ENCODE measurements around the gene SERINC3. TPM values are rescaled to one million over a fixed set of nuclear protein-coding genes. Genes with fewer than 3 reads are reported as not detected.

The SERINC3 gene
- polyA plus RNA-seq, 1 of the 3 experiments (the other 2 are of a cell fraction), result 105 TPM

DNA sequence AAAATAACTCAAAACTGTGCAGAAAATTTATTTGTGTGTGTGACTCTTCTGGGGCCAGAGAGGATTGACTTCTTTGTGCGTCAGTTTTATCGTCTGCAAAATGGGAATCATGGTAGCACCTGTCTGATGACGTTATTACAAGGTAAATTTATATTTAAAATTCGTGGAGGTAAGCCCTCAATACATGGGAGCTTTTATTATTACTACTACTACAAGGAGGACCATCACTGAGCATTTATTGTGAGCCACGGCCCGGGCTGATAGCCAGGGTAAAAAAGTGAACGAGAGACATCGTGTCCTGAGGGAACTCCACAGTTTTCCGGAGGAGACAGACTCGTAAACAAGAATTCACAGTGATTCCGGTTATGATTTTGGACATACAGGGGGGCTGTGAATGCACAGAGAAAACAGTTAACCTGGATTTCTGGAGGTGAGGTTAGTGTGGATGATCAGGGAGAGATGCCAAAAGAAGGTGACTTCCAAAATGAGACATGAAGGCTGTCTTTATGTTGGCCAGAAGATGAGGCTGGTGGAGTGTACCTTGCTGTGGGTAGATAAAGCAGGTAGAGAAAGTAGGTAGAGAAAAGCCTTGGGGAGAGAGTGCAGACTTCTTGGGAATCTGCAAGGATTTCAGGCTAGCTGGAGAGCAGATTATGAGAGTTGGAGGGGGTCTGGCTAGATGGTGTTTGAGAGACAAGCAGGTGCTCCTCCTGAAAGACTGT, 10.6 kb upstream of the SERINC3 start:
- H3K9me2 ChIP-seq, result no peaks in the 10 kb centered on the region
- H3K9me3 ChIP-seq, result no peaks in the 10 kb centered on the region
- 14% methylated on average over 11 of the region's 11 CpGs for WGBS (ENCODE audit: low lambda C conversion rate)
- H3K36me3 ChIP-seq (replicated peaks in 1 of 2; ENCODE audit: control insufficient read depth in 1 of 2, insufficient read depth in 2 of 2, low read length in 1 of 2), result no peaks in the 10 kb centered on the region
- H3K9ac ChIP-seq, result peak overlapping the region; percentile 96
- ChIA-PET CTCF (interaction anchor here (0.8 to 1.9 kb wide), 4 partner anchors 39 to 77 kb away, joined by 3 to 6 read pairs (median 6); no protein-coding TSS in a partner anchor), POLR2A (no interaction called here)
- no peaks in the 10 kb centered on the region for H3K27me3 ChIP-seq (ENCODE audit: insufficient read depth)
- peak overlapping the region; percentile 7 to 71 for H3K27ac ChIP-seq (ENCODE audit: low read depth in 2 of 2, low read length in 1 of 2)
- no peak for DNase-seq
- peaks cover 6 to 11% of the 10 kb centered on the region in 2 experiments for H3K4me1 ChIP-seq (ENCODE audit: control insufficient read depth in 1 of 2, insufficient read depth in 2 of 2, low read depth in 1 of 2, low read length in 1 of 2)
- H3F3A ChIP-seq (replicated peaks; ENCODE audit: insufficient read depth), result peaks cover 22% of the 10 kb centered on the region
- peak overlapping the region; percentile 67 to 80 for H3K4me3 ChIP-seq (ENCODE audit: low read depth in 2 of 2, low read length in 1 of 2)
- peaks cover 61% of the 10 kb centered on the region for H3K79me2 ChIP-seq (ENCODE audit: insufficient read depth)
- peak overlapping the region; percentile 93 for H2AFZ ChIP-seq (ENCODE audit: low read depth)
- TF ChIP-seq POLR2AphosphoS5 (IDR thresholded peaks at IDR 0.05; ENCODE audit: low read depth, low read length), result no peak
- no peak for TF ChIP-seq FOXJ3 (CRISPR knock-in tag; IDR thresholded peaks at IDR 0.05)
- TF ChIP-seq, protein P1, sequence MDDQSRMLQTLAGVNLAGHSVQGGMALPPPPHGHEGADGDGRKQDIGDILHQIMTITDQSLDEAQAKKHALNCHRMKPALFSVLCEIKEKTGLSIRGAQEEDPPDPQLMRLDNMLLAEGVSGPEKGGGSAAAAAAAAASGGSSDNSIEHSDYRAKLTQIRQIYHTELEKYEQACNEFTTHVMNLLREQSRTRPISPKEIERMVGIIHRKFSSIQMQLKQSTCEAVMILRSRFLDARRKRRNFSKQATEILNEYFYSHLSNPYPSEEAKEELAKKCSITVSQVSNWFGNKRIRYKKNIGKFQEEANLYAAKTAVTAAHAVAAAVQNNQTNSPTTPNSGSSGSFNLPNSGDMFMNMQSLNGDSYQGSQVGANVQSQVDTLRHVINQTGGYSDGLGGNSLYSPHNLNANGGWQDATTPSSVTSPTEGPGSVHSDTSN (IDR thresholded peaks at IDR 0.05), result no peak
- no peak for TF ChIP-seq TEAD4 (IDR thresholded peaks at IDR 0.05; ENCODE audit: borderline replicate concordance, insufficient read depth)
- TF ChIP-seq YY1 (IDR thresholded peaks at IDR 0.05; ENCODE audit: low read depth), result no peak
- TF ChIP-seq SMC3 (IDR thresholded peaks at IDR 0.05; ENCODE audit: low read depth, low read length), result no peak
- no peak for TF ChIP-seq NRF1 (IDR thresholded peaks at IDR 0.05; ENCODE audit: low read depth, low read length)
- TF ChIP-seq, protein P2, sequence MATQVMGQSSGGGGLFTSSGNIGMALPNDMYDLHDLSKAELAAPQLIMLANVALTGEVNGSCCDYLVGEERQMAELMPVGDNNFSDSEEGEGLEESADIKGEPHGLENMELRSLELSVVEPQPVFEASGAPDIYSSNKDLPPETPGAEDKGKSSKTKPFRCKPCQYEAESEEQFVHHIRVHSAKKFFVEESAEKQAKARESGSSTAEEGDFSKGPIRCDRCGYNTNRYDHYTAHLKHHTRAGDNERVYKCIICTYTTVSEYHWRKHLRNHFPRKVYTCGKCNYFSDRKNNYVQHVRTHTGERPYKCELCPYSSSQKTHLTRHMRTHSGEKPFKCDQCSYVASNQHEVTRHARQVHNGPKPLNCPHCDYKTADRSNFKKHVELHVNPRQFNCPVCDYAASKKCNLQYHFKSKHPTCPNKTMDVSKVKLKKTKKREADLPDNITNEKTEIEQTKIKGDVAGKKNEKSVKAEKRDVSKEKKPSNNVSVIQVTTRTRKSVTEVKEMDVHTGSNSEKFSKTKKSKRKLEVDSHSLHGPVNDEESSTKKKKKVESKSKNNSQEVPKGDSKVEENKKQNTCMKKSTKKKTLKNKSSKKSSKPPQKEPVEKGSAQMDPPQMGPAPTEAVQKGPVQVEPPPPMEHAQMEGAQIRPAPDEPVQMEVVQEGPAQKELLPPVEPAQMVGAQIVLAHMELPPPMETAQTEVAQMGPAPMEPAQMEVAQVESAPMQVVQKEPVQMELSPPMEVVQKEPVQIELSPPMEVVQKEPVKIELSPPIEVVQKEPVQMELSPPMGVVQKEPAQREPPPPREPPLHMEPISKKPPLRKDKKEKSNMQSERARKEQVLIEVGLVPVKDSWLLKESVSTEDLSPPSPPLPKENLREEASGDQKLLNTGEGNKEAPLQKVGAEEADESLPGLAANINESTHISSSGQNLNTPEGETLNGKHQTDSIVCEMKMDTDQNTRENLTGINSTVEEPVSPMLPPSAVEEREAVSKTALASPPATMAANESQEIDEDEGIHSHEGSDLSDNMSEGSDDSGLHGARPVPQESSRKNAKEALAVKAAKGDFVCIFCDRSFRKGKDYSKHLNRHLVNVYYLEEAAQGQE (IDR thresholded peaks at IDR 0.05; ENCODE audit: low read depth, low read length), result no peak
- TF ChIP-seq CHD2 (IDR thresholded peaks at IDR 0.05; ENCODE audit: low read length, partially characterized antibody), result no peak
- TF ChIP-seq, protein P3, sequence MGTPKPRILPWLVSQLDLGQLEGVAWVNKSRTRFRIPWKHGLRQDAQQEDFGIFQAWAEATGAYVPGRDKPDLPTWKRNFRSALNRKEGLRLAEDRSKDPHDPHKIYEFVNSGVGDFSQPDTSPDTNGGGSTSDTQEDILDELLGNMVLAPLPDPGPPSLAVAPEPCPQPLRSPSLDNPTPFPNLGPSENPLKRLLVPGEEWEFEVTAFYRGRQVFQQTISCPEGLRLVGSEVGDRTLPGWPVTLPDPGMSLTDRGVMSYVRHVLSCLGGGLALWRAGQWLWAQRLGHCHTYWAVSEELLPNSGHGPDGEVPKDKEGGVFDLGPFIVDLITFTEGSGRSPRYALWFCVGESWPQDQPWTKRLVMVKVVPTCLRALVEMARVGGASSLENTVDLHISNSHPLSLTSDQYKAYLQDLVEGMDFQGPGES (IDR thresholded peaks at IDR 0.05; ENCODE audit: low read depth, low read length), result no peak
- TF ChIP-seq, protein P4, sequence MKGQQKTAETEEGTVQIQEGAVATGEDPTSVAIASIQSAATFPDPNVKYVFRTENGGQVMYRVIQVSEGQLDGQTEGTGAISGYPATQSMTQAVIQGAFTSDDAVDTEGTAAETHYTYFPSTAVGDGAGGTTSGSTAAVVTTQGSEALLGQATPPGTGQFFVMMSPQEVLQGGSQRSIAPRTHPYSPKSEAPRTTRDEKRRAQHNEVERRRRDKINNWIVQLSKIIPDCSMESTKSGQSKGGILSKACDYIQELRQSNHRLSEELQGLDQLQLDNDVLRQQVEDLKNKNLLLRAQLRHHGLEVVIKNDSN (IDR thresholded peaks at IDR 0.05; ENCODE audit: borderline replicate concordance, low read depth), result no peak
- TF ChIP-seq, protein P5, sequence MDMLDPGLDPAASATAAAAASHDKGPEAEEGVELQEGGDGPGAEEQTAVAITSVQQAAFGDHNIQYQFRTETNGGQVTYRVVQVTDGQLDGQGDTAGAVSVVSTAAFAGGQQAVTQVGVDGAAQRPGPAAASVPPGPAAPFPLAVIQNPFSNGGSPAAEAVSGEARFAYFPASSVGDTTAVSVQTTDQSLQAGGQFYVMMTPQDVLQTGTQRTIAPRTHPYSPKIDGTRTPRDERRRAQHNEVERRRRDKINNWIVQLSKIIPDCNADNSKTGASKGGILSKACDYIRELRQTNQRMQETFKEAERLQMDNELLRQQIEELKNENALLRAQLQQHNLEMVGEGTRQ (IDR thresholded peaks at IDR 0.05; ENCODE audit: borderline replicate concordance, low read depth, low read length), result no peak
- TF ChIP-seq MEF2A (IDR thresholded peaks at IDR 0.05; ENCODE audit: borderline replicate concordance, low read depth), result no peak
- peak overlapping the region; percentile 97 for H3K4me2 ChIP-seq
- no peaks in the 10 kb centered on the region for H4K20me1 ChIP-seq (ENCODE audit: insufficient read depth)

Measured in SK-N-SH (cell line).